Ascending aorta (tissue), 2 donors: ENCODE results near the gene OVAAL. TPM values are rescaled to one million over a fixed set of nuclear protein-coding genes. Genes with fewer than 3 reads are reported as not detected.
A peak's percentile ranks its signal among the peaks of the same experiment; 100 is the strongest.

ENCODE experiments used
- DNase-seq, 2 donors: peaks; one replicate each; pipeline ENCODE4 v3.0.0-alpha.2; 2019; ENCODE audit warnings: low spot score in 2 of 2
- H3K27ac ChIP-seq, 2 donors: fragments of 200-600 bp; sonication (generic); one replicate each; pipeline ENCODE4 v1.5.1; 2016 to 2017; ENCODE audit warnings: mild to moderate bottlenecking in 1 of 2
- H3K27me3 ChIP-seq: fragments of 200-600 bp; sonication (generic); one replicate; pipeline ENCODE4 v1.5.1; 2017
- H3K36me3 ChIP-seq, 2 donors: fragments of 200-600 bp; sonication (generic); one replicate each; pipeline ENCODE4 v1.5.1; 2016
- H3K4me1 ChIP-seq, 2 donors: fragments of 200-600 bp; sonication (generic); one replicate each; pipeline ENCODE4 v1.5.1; 2016 to 2017; ENCODE audit warnings: mild to moderate bottlenecking in 1 of 2
- H3K4me3 ChIP-seq, 2 donors: fragments of 200-600 bp; sonication (generic); one replicate each; pipeline ENCODE4 v1.5.1; 2016 to 2017; ENCODE audit warnings: mild to moderate bottlenecking in 1 of 2
- H3K9me3 ChIP-seq, 2 donors: fragments of 200-600 bp; sonication (generic); one replicate each; pipeline ENCODE4 v1.5.1; 2016
- intact Hi-C: fragments of 100-400 bp; cut with DNase I; formaldehyde crosslinking; loops from one replicate; pipeline ENCODE4 v1.15.1; 2023
- total RNA-seq: library from RNA; depleted of rRNA; stranded (reverse); fragments of >200 nt; gene quantifications from one replicate; pipeline ENCODE4 v1.1.0, GENCODE V29; 2016
- TF ChIP-seq, protein P1 (sequence below), 3 experiments: fragments of 200-600 bp in 2 of 3; fragments of 450-650 bp in 1 of 3; sonication (generic) in 2 of 3; IDR thresholded peaks; one replicate each; pipeline ENCODE4 v1.5.1; 2016 to 2019; ENCODE audit warnings: antibody characterized with exemption in 3 of 3, mild to moderate bottlenecking in 1 of 3, moderate library complexity in 1 of 3

OVAAL gene
- total RNA-seq, 1 donor from 2014 or later = not detected

DNA sequence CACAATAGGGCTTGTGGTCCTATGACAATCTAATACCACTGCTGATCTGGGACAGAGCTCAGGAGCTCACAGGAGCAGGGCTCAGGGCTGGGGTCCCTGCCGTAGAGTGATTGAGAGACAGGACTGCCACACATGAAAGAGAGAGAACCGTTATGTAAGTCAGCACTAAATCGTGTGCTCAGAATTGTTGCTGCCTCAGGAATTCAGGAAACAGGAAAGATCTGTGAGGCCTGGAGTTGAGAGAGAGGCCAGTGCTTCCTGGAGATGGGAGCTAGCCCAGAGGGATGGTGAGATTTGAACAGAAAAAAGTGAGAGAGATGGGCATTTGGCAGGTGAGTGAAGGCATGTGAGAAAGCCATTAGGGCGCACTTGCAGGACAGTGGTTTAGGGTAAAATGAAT, 38.9 kb upstream of the OVAAL start:
- TF ChIP-seq, protein P1, sequence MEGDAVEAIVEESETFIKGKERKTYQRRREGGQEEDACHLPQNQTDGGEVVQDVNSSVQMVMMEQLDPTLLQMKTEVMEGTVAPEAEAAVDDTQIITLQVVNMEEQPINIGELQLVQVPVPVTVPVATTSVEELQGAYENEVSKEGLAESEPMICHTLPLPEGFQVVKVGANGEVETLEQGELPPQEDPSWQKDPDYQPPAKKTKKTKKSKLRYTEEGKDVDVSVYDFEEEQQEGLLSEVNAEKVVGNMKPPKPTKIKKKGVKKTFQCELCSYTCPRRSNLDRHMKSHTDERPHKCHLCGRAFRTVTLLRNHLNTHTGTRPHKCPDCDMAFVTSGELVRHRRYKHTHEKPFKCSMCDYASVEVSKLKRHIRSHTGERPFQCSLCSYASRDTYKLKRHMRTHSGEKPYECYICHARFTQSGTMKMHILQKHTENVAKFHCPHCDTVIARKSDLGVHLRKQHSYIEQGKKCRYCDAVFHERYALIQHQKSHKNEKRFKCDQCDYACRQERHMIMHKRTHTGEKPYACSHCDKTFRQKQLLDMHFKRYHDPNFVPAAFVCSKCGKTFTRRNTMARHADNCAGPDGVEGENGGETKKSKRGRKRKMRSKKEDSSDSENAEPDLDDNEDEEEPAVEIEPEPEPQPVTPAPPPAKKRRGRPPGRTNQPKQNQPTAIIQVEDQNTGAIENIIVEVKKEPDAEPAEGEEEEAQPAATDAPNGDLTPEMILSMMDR (IDR thresholded peaks at IDR 0.05) = no peak
- Histone ChIP-seq H3K4me3 (no peak overlapping the region), H3K36me3 (no peaks in the 10 kb centered on the region), H3K4me1 (peaks cover 0 to 8% of the 10 kb centered on the region in 2 donors), H3K27ac (no peak overlapping the region), H3K27me3 (no peaks in the 10 kb centered on the region), H3K9me3 (no peaks in the 10 kb centered on the region)
- no peak for DNase-seq
- intact Hi-C loops = loop anchor here (5.0 kb wide), 2 partner anchors 342 to 632 kb away; no protein-coding TSS in a partner anchor

DNA sequence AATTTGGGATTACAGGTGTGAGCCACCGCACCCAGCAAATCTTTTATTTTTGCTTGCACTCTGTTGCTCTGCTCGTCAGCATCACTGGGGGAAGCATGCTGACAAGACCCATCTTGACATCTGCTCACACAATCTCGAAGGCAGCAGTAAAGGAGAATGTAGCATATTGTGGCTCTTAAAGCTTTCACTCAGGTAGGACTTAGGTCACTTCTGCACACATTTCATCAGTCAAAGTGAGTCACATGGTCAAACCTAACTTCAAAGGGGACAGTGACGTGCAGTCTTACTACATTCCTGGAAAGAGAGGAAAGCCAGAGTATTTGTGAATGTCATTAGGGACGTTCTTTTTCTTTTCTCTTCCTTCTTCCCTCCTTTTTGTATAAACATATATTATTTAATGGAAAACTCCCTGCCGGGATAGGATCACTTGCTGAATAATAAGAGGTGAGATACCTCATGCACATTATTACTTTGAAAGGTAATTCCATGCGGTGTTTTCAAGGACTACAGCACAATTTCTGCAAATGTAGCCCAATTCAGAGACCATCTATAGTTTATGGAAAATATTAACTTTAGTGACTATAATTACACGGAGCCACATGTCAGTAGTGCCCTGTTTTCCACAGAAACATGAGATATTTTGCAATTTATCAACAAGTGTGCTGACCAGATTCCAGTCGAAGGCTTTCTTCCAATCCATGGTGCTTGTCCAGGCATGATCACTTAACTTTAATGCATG, 37.1 kb upstream of the OVAAL start:
- Histone ChIP-seq H3K27me3 (no peaks in the 10 kb centered on the region), H3K27ac (no peak overlapping the region), H3K9me3 (no peaks in the 10 kb centered on the region), H3K4me1 (peaks cover 0 to 6% of the 10 kb centered on the region in 2 donors), H3K36me3 (no peaks in the 10 kb centered on the region), H3K4me3 (no peak overlapping the region)
- TF ChIP-seq, protein P1 (IDR thresholded peaks at IDR 0.05) = no peak
- intact Hi-C loops = no loop called here
- no peak for DNase-seq

DNA sequence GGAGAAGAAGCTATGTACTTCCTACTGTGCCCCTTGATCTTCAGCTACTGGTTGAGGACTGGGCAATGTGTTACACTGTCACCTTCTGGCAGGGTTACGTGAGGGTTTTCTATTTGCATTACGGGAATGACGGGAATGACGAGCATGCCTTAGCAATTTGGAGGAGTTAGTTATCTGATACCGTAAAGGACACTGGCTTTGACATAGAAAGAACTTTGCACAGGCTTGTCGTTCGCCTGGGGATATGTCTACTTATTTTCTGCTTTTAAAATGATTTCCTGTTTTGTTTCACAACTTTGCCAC, 36.6 kb upstream of the OVAAL start:
- no peaks in the 10 kb centered on the region for H3K9me3 ChIP-seq
- peaks cover 0 to 11% of the 10 kb centered on the region in 2 donors for H3K4me1 ChIP-seq
- no peaks in the 10 kb centered on the region for H3K36me3 ChIP-seq
- H3K27me3 ChIP-seq = no peaks in the 10 kb centered on the region
- TF ChIP-seq, protein P1 (IDR thresholded peaks at IDR 0.05) = no peak
- DNase-seq = no peak
- intact Hi-C loops = no loop called here
- H3K27ac ChIP-seq = no peak overlapping the region
- H3K4me3 ChIP-seq = no peak overlapping the region

DNA sequence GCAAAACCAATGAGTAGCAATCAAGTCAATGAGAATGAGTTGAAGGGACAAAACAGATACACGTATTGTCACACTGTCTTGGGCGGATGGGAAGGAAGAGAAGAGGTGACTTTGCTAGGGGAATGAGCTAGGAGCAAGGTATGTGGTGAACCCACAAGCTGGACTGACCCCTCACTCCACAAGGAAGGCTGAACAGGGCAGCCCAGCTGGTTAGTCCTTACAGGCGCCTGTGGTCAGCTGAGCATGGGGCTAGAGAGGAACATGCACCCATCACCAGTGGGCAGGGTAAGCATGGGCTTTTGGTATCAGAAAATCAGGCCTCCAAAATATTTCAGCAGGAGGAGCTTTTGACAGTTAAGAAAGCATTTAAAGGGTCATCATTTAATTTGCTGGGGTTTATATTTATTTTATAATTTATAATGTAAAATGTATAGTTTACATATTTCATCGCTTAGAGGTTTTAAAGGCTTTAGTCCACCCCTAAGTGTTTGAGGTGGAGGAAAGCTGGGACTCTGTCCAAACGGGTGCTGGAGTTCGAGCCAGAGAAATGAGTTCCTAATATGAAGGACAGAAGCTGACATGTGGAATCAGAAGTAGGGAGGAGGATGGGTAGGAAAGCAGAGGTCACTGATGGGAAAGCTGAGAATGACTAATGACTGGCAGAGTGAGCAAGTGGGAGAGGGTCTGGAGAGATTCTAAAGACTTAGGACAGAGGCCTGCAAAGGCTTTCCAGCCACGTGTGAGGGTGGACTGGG, 34.4 kb upstream of the OVAAL start:
- H3K27ac ChIP-seq = no peak overlapping the region
- TF ChIP-seq, protein P1 (IDR thresholded peaks at IDR 0.05) = no peak
- intact Hi-C loops = no loop called here
- no peaks in the 10 kb centered on the region for H3K27me3 ChIP-seq
- no peak for DNase-seq
- no peak overlapping the region for H3K4me3 ChIP-seq
- peaks cover 8 to 28% of the 10 kb centered on the region in 2 donors for H3K4me1 ChIP-seq
- H3K36me3 ChIP-seq = no peaks in the 10 kb centered on the region
- no peaks in the 10 kb centered on the region for H3K9me3 ChIP-seq

DNA sequence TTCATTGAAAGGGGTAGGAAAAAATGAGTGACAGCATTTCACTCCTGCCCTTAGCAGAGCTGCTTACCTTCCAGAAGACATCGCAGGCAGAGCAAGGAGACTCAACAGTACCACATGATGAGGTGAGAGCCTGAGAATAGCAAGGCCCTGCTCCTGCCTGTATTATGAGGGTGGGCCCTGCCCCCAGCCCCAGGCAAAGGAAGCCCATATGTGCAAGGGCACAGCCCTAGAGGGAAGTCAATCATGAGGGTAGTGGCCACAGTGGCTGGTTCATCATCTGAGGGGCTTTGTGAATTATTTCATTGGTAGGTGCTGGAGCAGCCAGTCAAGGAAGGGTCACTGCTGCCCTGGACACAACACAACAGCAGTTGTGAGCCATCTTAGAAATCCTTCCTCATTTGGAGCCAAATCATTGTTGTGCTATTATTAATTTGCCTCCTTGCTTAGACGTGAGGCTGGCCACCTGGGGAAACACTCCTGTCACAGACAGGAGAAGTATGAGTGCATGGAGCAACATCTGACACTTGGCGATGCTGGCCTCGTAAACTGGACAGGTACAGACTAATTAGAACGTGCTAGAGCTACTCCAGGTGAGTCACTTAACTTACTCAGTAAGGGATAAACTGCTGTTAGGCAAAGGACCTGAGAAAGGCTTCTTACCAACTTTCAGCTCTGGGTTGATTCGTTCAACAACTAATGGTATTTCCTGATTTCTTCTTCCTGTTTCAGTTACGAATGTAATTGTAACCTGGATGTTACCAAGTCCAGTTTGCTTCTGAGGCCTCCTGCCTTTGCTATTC, 33.6 kb upstream of the OVAAL start:
- Histone ChIP-seq H3K27me3 (no peaks in the 10 kb centered on the region), H3K4me1 (peaks cover 13 to 36% of the 10 kb centered on the region in 2 donors), H3K4me3 (no peak overlapping the region), H3K9me3 (no peaks in the 10 kb centered on the region), H3K36me3 (no peaks in the 10 kb centered on the region), H3K27ac (peak overlapping the region; percentile 23 to 25)
- DNase-seq = no peak
- TF ChIP-seq, protein P1 (IDR thresholded peaks at IDR 0.05) = no peak
- intact Hi-C loops = loop anchor here (5.0 kb wide), 2 partner anchors 37 to 562 kb away; partner anchors contain the start of gene IER5
